ENCODE results near the gene AMPD2. TPM values are rescaled to one million over a fixed set of nuclear protein-coding genes. Genes with fewer than 3 reads are reported as not detected.

AMPD2 gene
- polyA plus RNA-seq, 3 donors: 51.2 to 63.8 (median 53.6) TPM

DNA sequence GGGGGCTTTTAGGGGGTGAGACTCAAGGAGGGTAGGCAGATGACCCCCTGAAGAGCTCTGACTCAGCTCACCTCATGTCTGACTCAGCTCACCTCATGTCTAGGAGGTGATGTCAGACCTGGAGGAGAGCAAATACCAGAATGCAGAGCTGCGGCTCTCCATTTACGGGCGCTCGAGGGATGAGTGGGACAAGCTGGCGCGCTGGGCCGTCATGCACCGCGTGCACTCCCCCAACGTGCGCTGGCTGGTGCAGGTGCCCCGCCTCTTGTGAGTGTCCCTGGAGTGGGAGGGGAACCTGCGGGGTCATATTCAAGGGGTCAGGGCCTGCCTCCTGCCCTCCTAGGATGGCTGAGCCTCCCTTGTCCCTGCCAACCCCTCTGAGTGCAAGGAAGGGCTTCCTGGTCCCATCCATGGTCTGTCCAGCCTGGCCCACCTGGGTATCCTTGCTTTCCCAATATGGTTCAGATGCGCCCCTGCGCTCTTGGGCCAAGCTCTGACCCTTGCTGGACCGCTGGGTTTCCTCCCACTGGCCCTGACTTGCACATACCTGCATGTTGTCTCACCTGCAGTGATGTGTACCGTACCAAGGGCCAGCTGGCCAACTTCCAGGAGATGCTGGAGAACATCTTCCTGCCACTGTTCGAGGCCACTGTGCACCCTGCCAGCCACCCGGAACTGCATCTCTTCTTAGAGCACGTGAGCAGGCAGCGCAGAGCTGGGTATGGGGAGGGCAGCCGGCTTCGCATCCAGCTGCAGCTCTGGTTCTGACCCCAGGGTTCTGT is 9.1 kb downstream of the AMPD2 start:
- no peak for DNase-seq

DNA sequence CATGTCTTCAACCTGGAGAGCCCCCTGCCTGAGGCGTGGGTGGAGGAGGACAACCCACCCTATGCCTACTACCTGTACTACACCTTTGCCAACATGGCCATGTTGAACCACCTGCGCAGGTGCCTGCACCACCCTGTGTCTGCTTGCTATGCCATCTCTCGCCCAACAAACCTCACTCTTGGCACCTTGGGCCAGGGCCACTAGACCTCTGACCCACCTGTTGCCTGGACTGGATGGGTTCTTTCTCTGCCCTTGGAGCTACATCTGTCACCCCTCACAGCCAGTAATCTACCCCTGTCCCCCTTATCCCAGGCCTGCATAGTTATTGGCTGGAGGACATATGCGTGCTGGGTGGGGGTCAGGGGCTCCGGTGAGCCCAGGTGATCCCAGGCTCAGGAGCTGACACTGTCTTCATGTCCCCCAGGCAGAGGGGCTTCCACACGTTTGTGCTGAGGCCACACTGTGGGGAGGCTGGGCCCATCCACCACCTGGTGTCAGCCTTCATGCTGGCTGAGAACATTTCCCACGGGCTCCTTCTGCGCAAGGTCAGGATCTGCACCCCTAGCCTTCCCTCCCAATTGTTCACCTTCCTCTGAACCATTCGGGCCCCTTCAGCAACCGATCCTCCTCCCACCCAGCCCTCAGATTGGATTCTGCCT is 9.9 kb downstream of the AMPD2 start:
- no peak for DNase-seq

DNA sequence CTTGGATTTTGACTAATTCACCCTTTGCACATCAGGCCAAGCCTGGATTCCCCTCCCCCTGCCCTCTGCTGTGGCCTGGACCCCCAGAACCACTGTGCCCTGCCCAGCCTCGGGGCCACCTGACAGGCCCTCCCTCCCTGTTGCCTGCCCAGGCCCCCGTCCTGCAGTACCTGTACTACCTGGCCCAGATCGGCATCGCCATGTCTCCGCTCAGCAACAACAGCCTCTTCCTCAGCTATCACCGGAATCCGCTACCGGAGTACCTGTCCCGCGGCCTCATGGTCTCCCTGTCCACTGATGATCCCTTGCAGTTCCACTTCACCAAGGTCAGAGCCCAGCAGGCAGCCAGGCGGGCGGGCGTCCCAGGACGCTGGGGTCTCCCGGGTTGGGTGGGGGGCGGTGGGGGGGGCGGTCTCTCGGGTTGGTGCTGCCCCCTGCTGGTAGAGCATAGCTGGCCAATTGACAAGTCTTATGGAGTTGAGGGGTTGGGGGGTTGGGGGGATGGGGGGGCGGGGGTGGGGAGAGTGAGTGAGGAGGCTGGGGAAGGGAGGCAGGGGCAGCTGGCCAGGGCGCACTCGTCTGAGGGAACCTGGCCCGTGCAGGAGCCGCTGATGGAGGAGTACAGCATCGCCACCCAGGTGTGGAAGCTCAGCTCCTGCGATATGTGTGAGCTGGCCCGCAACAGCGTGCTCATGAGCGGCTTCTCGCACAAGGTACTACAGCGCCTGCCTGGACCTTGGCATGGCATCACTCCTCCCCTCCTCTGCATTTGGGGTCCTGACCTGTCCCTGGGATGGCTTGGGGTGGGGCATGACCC is 10.7 kb downstream of the AMPD2 start:
- DNase-seq: no peak

DNA sequence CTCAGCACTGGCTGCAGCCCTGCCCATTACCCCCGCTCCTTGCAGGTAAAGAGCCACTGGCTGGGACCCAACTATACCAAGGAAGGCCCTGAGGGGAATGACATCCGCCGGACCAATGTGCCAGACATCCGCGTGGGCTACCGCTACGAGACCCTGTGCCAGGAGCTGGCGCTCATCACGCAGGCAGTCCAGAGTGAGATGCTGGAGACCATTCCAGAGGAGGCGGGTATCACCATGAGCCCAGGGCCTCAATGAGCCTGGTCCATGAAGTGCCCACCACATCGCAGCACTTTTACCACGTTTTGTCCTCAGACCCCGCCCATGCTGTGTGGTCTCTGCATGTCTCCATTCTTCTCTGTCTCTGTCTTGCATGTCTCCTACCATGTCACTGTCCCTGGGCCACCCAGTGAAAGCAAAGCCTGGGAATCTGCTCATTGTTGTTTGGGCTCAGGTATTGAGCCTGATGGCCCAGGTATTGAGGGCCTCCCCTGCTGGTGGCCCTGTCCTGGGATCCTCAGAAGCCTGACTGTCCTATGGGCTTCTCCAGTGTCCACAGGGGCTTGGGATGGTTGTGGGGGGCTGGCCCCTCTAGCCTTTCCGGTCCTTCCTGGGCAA is 11.4 kb downstream of the AMPD2 start:
- no peak for DNase-seq

DNA sequence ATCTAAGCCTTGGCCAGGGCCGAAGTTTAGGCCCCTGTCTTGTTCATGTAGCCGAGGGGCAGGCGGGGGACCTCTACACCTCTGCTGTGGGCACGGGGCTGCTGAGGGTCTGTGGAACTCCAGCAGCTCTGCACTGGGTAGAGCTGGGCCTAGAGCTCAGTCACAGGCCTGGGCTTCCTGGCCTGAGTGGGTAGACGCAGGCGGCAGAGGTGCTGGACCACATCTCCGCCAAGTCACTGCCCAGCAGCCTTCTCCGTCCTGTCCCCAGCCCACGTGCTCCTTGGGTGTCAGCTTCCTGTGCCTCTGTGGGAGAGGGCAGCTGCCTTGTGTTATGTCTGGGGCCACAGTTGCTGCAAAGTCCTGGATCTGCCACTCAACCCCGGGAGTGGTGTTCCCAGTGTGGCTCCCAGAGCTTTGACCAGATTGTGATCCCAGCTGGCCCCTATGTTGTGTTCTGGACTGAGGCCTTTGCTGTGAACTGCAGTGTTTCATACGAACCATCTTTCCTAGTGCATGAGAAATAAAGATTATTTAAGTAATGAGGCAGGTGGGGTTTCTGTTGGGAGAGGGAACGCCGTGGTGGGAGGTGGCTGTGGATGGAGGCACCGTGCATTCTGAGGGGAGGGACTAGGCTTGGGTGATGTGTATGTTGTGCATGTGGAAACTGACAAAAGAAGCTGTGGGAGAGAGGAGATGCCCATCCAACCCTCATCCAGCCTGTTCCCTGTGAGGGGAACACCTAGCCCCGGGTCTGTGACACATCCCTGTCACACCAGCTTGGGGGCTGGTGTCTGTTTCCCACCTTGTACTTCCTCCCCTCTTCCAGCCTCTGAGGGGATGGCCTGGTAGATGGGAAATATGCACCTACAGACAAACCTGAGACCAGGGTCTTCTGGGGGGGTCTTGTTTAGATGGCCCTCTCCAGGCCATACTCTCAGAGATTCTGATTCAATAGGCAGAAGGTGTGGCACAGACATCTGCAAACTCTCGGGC is 12.2 kb downstream of the AMPD2 start:
- DNase-seq: no peak

DNA sequence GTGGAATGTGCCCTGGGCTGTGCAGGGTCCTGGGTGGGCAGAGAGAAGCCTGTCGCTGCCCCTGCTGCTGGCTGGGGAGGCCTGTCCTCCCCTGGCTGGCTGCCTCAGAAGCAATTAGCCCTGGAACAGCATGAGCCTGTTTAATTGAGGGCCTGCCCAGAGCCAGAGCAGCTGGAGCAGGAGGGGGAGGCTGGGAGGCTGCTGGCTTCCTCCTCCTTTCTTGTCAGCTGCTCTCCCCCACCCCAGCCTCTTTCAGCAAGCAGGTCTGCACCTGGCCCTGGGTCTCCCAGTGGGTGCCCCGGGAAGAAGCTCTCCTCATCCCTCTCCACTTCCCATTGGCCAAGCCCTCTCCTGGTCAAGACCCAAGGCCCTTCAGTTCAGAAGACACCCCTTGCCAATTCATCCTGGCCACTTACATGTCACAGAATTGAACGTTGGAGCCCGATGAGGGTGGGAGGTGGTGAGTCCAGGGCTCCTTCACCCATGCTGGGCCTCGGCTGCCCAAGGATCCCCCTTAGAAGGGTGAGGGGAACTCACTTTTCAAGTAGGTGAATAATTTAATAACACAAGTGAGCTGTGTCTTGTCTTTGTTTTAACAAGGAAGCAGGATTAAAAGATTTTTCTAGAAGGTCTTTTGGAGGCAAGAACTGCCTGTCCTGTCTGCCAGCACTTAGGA is 13.2 kb downstream of the AMPD2 start:
- no peak for DNase-seq

DNA sequence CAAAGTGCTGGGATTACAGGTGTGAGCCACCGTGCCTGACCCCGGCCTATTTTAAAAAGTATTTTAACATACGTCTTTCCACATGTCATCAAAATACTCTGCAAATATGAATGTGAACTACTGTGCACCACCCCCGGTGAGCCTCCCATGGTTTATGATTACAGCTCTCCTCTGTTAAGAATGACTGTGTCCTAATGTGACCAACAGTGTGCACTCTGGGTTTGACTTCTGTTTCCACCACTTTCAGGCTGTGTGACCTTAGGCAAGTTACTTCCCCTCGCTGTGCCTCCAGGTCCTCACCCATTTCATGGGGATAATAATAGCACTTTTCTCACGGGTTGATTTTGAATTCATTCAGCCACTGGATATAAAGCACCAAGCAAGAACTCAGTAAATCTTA is 14.7 kb downstream of the AMPD2 start:
- DNase-seq: no peak

DNA sequence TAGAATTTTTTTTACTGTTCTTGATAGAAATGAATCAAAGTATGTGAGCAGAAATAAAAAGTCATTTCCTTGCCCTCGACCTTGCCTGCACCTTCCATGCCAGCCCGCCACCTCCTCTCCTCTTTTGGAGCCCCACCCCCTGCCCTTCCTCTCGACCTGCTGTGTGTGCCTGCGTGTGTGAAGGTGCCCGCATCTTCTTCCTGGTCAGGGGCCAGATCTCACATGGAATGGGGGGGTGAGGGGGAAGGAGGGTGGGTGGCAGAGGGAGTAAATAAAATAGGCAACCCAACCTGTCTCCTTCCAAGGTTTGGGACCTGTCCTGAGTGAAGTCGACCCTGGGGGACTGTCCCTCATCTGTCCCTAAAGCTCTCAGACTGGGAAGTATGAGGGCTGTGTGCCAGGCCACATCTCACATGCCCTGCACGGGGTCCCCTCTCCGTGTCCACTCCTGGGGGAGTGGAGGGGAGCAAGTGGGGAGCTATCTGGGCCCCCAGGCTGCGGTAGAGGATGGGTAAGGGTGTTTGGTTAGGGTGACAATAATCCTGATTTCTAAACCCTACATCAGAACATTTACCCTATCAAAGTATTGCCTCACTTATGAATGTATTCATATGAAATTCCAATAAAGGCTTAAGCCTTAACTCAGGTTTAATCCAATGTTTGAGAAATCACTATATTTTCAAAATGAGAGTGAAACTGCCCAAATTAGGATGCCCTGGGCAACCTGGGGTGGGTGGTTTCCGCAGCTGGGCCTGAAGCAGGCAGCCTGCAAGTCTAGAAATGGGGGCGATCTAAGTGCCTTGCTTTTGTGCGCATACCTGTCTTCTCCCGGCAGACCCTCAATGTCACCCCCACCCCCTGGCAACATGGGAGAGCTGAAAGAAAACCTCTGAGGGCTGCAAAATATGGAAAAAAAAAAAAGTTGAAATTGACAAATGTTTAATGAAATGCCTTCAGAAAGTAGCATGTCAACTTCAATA is 15.4 kb downstream of the AMPD2 start:
- no peak for DNase-seq

DNA sequence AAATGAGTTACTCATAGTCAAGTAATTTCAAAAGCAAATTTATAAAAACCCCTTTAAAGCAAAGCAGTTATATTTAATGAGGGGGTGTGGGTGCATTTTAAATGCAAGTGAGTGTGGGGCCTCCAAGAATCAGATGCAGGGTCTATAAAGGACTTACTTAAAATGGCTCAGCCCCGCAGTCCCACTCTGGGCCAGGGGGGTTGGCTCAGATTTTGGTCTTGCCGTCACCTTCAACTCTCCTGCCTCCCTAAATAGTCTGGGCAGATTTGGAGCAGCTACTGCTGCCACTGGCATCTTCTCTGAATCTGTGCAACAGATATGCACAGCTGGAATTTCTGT is 16.2 kb downstream of the AMPD2 start:
- no peak for DNase-seq

DNA sequence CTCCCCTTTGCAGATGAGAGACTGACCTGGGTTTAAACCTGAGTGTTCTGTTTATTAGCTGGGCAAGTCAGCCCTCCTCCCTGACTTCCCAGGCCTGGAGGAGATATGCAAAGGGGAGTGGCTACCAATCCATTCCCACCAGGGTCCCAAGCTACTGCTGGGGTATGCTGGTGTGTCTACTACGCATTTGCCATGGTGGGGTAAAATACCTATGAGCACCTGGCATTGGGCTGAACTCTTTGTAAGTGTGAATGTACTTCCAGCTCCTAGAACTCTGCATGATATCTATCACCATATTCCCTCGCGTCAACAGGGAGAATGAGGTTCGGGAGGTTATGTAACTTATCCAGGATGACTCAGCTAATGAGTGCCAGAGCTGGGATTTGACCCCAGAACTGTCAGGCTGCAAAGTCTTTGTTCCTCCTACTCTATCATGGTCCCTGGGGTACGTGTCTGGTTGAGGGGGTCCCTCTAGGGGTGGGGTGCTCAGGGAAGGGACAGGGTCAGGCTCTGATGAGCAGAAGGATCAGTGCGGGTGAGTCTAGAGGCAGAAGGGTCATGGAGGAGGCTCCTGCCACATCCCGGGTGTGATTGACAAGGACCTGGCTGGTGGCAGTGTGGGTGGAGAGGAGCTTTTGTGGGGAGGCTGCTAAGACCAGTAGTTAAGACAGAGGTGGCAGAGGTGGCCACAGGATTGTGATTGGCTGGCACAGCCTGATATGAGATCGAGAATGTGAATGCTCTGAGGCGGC is 16.7 kb downstream of the AMPD2 start:
- no peak for DNase-seq

DNA sequence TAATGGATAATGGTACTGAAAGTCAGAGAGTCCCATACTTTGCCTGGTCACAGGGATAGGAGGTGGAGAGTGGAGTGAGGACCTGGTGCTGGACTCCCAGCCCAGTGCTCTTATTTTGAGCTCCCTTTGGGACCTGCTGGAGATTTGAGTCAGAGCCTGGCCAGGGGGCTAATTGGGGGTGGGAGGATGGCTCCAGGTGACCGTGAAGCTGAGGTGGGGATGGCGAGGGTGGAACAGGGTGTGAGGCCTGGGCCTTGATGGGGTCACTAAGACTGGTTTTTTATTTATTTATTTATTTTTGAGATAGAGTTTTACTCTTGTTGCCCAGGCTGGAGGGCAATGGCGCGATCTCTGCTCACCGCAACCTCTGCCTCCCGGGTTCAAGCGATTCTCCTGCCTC is 17.8 kb downstream of the AMPD2 start:
- DNase-seq: no peak

DNA sequence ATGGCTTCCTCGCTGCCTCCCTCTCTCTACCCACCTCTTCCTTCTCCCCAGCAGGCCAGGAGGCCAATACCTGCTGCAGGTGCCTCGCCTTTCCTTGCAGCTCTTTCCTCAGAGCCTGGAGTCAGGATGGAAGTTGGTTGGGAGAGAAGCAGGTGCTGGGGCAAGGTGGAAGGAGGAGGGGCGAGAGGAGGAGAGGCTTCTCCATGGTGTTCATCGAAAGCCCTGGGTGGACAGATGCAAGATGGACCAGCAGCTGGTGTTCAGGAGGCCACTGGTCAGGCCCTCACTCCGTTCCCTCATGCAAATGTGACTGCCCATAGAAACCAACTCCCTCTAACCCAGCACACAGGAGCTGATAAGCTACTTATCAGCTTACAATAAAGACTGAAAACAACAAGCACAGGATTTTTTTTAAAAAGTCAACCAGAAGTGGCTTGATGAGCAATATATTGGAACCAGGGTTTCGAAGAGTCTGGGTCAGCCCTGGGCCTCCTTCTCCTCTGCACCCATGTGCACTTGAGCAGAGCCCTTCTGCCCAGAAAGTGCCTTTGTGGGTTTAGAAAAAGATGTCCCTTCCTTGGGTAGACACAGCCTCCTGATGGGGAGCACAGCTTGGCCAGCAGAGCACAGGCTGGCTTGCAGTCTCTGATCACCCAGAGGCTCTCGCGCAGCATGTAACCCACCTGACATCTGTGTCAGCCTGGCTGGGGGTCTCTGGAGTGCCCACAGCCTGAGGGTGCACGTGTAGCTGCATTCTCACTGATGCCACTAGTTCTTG is 19.6 kb downstream of the AMPD2 start:
- no peak for DNase-seq

DNA sequence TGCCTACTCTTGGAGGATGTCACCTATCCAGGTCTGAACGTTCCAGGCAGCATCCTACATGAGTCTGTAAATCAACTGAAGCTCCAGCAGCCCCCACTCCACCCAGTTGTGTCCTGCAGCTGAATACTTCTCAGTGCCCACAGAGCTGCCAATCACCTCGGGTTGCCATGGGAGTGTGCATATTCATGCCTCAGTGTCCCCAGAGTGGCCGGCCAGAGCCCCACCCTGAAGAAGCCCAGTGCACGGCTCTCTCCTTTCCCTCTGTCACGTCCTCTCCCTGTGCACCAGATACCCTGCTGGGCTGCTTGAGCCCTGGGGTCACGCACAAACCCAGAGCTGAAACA is 20.2 kb downstream of the AMPD2 start:
- DNase-seq: no peak

DNA sequence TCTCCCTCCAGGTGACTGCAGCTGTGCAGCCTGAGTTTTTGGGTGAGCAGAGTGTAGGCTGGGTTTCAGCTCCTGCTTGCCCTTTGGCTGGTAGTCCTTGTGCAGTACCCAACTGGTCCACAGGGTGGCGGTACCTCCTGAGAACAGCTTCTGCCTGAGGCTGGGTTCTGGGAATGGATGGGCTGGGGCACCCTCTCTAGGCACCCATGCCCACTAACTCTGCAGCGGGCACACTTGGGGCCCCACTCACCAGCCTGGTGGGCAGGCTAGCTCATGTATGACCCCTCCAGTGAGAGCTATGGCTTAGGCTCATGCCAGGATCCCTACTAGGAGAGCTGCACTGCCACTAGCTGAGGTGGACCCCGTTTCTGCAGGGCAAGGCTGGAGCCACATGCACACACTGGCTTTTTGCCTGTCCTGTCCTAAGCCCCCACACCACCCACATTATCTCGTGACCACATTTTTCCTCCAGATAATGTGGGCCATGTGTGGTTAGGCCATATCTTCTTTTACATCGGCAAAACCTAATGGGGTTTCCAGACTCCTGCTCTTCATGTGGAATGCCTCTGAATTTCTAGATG is 20.7 kb downstream of the AMPD2 start:
- no peak for DNase-seq

DNA sequence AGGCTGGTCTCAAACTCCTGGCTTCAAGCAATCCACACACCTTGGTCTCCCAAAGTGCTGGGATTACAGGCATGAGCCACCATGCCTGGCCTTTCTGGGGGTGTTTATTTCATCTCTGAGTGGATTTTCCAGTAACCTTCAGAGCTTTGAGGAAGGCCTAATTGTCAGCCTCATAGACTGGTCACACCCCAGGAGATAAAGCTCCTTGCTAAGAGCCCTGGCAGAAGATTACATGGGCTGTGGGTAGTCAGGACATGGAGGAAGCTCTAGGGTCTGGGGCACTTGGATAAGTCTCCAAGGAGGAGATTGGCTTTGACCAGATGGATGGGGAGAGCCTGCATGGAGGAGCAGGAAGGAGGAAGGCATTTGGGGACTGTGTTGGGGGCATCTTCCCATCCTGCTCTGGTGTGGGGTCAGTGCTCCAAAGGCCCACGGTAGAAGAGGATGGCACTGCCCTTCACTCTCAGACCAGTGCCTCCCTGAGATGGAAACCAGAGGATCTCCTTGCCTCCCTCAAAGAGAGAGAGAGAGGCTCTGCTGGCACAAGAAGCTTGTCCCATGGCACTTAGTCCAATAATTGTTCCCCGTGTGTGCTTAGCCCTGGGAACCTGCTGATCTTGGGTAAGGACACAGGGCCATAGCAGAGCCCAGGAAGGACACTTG is 21.6 kb downstream of the AMPD2 start:
- no peak for DNase-seq

DNA sequence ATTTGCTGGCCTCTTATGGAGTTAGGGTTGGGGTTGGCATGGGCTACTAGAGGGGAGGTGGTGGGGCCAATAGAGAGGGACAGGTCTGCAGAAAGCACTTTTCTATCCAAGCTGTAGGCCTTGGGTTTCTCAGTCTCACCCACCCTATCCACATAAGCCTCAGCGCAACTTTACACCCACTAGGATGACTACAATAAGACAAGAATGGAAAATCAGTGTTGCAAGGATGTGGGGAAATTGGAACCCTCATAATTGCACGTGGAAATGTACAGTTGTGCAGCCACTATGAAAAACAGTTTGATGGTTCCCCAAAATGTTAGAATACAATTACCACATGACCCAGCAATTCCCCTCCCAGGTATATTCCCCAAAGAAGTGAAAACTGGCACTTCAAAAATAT is 22.2 kb downstream of the AMPD2 start:
- DNase-seq: no peak

DNA sequence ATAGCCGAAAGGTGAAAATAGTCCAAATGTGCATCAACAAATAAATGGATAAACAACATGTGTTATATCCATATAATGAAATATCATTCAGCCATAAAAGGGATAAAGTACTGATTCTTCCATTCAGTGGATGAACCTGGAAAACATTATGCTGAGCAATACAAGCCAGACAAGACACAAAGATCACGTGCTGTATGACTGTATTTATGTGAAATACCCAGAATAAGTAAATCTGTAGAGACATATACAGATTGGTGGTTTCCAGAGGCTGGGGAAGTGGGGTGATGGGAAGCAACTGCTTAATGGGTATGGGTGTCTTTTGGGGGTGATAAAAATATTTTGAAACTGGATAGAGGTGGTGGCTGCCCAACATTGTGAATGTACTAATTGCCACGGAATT is 23.0 kb downstream of the AMPD2 start:
- no peak for DNase-seq

Measured in renal pelvis (tissue), 4 donors.